Measurements from ENCODE around the gene RALGAPA2. TPM values are rescaled to one million over a fixed set of nuclear protein-coding genes. Genes with fewer than 3 reads are reported as not detected.

The RALGAPA2 gene
- total RNA-seq, 1 experiment from 2014 or later = 1.9 TPM

GRCh38 chr20:20497242-20497978, 215.0 kb downstream of the RALGAPA2 start:
- DNase-seq (ENCODE audit: low read depth) = no peak
- in situ Hi-C loops (cut with HindIII; ENCODE audit: low pct_unique_long_range_greater_than_20kb, low sequenced_read_pairs) = no loop called here

DNA sequence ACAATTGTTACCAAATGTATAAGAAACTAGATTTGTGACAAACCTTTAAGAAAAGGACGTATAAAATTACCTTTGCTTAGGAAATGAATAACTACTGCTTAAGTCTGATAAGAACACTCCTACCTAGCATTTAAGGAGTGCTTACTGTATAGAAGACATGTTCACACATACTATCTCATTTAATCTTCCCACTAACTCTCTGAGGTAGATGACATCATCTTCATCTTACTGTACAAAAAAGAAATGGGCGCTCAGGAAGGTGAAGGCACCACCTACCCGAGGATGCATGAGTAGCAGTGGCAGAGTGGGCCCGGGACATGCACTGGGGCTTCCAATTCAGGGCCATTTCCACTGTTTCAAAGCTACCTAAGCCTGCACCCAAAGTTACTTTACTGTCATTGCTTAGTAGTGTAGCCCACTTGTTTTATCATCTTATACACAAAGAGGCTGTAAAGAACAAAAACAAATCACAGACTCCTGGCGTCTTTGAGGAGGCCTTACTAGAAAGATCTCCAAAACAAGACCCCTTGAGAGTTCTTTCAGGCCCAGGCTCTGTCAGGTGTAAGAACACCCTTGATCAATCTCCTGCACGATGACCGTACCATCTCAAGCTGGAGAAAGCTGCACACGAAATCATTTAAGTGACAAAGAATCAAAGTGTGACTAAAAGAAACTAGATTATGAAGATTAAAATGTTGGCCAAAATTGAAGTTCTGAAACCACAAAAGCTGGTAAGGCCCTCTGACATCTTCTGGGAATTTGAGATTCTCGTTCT, 216.5 kb downstream of the RALGAPA2 start:
- DNase-seq (ENCODE audit: low read depth) = no peak
- in situ Hi-C loops (cut with HindIII; ENCODE audit: low pct_unique_long_range_greater_than_20kb, low sequenced_read_pairs) = no loop called here

DNA sequence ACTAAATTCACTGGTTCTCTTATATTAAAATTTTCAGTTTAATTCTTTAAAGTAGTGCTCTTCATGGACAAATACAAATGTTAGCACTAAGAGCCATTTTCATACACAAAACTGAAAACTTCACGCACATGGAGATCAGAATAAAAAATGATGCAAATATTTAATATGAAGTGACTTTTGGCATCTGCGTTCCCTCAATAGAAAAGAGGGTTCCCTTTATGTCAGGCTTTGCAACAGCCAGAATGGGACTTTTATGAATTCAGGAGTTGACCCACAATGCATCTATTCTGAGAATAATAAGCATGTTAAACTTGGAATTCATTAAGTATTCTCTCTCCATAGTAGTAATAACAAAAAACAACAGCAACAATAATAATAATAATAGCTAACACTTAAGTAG, 218.7 kb downstream of the RALGAPA2 start:
- DNase-seq (ENCODE audit: low read depth) = no peak
- in situ Hi-C loops (cut with HindIII; ENCODE audit: low pct_unique_long_range_greater_than_20kb, low sequenced_read_pairs) = no loop called here

DNA sequence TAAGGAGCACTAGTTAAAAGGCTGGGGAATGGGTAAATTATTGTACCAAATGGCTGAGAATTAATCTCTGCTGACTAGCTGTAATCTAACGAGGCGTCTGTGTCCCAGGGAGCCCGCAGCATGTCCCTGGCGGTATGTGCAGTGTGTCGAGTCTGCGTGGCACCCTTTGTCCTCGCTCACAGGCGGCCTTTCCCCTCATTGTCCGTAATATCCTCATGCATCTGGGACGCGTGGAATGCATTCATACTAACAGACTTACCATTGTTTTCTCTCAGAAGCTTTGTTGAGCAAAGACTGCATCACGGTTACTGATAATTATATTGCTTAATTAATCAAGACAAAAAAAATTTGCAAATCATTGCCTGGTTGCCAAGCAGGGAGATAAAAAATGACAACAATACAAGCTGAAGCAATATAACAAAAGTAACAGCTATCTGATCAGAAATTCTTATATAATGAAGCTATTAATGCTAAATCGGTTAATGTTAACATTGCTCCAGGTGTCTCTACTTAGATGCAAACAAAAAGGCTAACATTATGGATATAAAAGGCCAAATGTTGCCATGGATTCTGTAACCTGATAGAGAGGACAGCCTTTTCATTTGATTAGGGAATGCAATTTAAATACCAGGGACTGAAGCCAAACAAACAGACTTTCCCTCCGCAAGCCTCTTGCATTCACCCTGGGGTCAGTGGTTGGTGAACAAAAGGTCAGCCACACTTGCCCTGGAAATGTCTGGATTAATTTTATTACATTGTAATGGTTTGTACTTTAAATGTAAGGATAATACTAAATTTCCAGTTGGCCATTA, 219.7 kb downstream of the RALGAPA2 start:
- no peak for DNase-seq (ENCODE audit: low read depth)
- in situ Hi-C loops (cut with HindIII; ENCODE audit: low pct_unique_long_range_greater_than_20kb, low sequenced_read_pairs) = no loop called here

GRCh38 chr20:20491784-20492264, 220.6 kb downstream of the RALGAPA2 start:
- in situ Hi-C loops (cut with HindIII; ENCODE audit: low pct_unique_long_range_greater_than_20kb, low sequenced_read_pairs) = no loop called here
- DNase-seq (ENCODE audit: low read depth) = no peak

- DNase-seq (ENCODE audit: low read depth) = no peak
- in situ Hi-C loops (cut with HindIII; ENCODE audit: low pct_unique_long_range_greater_than_20kb, low sequenced_read_pairs) = no loop called here
These were observed 221.2 kb downstream of the RALGAPA2 start for GRCh38 chr20:20491110-20491783.

GRCh38 chr20:20490673-20491072, 221.8 kb downstream of the RALGAPA2 start:
- in situ Hi-C loops (cut with HindIII; ENCODE audit: low pct_unique_long_range_greater_than_20kb, low sequenced_read_pairs) = no loop called here
- no peak for DNase-seq (ENCODE audit: low read depth)

GRCh38 chr20:20489648-20490341, 222.6 kb downstream of the RALGAPA2 start:
- in situ Hi-C loops (cut with HindIII; ENCODE audit: low pct_unique_long_range_greater_than_20kb, low sequenced_read_pairs) = no loop called here
- DNase-seq (ENCODE audit: low read depth) = no peak

DNA sequence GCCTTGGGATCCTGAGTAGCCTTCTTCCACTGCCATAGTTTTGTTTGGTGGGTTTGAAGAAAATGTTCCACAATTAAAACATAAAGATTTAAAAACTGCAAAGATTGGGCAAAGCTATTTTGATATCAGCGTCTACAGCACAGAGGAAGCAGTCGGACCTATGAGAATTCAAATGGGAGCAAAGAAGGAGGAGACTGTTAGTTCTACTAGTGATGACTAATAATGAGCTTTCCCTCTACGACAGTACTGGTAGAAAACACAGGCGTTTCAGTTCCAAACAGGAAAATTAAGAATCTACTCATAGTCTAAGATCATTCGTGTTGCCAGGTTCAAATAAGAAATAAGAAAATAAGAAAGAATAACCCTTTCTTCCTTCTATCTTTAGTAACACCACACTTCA, 223.4 kb downstream of the RALGAPA2 start:
- DNase-seq (ENCODE audit: low read depth) = no peak
- in situ Hi-C loops (cut with HindIII; ENCODE audit: low pct_unique_long_range_greater_than_20kb, low sequenced_read_pairs) = no loop called here

DNA sequence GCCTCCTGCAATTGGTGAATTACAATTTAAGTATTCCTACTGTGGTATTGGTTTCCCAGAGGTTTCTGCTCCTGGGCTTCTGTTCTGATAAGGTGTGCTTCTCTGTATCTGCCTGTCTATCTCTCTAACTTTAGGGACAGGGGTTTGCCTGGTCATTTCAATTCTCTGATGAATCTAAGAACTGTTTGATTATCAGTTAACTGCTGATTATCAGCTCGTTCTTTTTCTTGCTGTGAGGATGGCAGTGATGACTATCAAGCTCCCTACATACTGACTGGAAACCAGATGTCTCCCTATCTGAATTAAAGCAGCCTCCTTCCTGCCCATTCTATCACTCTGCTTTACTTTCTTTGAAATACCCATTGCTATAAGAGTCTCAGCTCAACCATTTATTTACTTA, 224.1 kb downstream of the RALGAPA2 start:
- in situ Hi-C loops (cut with HindIII; ENCODE audit: low pct_unique_long_range_greater_than_20kb, low sequenced_read_pairs) = no loop called here
- no peak for DNase-seq (ENCODE audit: low read depth)

DNA sequence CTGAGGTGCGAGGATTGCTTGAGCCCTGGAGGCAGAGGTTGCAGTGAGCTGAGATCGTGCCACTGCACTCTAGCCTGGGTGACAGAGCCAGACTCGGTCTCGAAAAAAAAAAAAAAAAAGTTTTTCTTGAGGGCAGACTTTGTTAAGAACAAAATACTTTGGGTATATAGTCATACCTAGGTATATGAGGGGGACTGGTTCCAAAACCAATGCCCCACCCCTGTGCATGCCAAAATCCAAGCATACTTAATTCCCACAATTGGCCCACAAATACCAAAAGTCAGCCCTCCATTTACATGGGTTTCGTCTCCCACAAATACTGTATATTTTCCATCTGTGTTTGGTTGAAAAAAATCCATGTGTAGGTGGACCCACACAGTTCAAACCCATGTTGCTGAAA, 224.6 kb downstream of the RALGAPA2 start:
- in situ Hi-C loops (cut with HindIII; ENCODE audit: low pct_unique_long_range_greater_than_20kb, low sequenced_read_pairs) = no loop called here
- DNase-seq (ENCODE audit: low read depth) = no peak

GRCh38 chr20:20483328-20483727, 229.1 kb downstream of the RALGAPA2 start:
- in situ Hi-C loops (cut with HindIII; ENCODE audit: low pct_unique_long_range_greater_than_20kb, low sequenced_read_pairs) = no loop called here
- no peak for DNase-seq (ENCODE audit: low read depth)

- in situ Hi-C loops (cut with HindIII; ENCODE audit: low pct_unique_long_range_greater_than_20kb, low sequenced_read_pairs) = no loop called here
- DNase-seq (ENCODE audit: low read depth) = peak; percentile 31
These were observed 230.0 kb downstream of the RALGAPA2 start for GRCh38 chr20:20482453-20482852.

DNA sequence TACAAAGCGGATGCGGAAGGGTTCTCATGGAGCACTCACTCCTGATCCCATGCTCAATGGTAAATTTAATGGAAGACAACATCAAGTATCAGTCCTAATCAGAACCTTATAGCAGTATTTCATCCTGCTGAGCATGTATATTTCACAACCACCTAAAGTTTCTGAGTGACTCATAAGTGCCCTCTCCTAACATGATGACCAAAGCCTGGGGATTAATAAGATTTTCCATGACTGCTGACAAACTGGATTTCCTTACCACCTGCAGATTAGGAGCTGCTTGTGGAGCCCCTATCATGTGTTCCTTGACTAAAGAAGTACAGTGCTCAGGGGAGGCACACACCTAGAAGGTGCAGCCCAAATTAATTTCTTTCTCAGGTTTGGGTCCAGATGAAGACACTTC, 231.8 kb downstream of the RALGAPA2 start:
- peak; percentile 13 for DNase-seq (ENCODE audit: low read depth)
- in situ Hi-C loops (cut with HindIII; ENCODE audit: low pct_unique_long_range_greater_than_20kb, low sequenced_read_pairs) = no loop called here

GRCh38 chr20:20480126-20480525, 232.3 kb downstream of the RALGAPA2 start:
- no peak for DNase-seq (ENCODE audit: low read depth)
- in situ Hi-C loops (cut with HindIII; ENCODE audit: low pct_unique_long_range_greater_than_20kb, low sequenced_read_pairs) = no loop called here

- in situ Hi-C loops (cut with HindIII; ENCODE audit: low pct_unique_long_range_greater_than_20kb, low sequenced_read_pairs) = no loop called here
These were observed 234.9 kb downstream of the RALGAPA2 start for GRCh38 chr20:20477444-20478041.

DNA sequence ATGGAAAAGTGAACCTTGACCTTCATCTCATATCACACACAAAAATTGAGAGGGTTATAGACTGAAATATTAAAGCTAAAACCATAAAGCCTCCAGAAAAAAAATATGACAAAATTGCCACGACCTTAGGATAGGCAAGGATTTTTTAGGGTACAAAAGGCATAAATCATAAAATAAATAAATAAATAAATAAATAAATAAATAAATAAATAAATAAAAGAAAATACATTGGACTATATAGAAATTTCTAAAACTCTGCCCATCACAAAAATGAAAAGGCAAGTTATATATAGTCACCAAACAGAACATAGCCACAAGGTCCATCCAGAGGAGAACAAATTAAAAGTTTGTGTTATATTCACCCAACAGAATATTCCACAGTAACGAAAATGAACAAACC, 235.9 kb downstream of the RALGAPA2 start:
- in situ Hi-C loops (cut with HindIII; ENCODE audit: low pct_unique_long_range_greater_than_20kb, low sequenced_read_pairs) = no loop called here
- DNase-seq (ENCODE audit: low read depth) = no peak

More at GRCh38 chr20:20477444-20478041, 234.9 kb downstream of the RALGAPA2 start:
- DNase-seq (ENCODE audit: low read depth) = no peak

Data from Caki2 (cell line).